ENCODE results near the gene HOXA7. TPM values are rescaled to one million over a fixed set of nuclear protein-coding genes. Genes with fewer than 3 reads are reported as not detected.

The HOXA7 gene
- total RNA-seq, 1 donor from 2014 or later, result not detected

DNA sequence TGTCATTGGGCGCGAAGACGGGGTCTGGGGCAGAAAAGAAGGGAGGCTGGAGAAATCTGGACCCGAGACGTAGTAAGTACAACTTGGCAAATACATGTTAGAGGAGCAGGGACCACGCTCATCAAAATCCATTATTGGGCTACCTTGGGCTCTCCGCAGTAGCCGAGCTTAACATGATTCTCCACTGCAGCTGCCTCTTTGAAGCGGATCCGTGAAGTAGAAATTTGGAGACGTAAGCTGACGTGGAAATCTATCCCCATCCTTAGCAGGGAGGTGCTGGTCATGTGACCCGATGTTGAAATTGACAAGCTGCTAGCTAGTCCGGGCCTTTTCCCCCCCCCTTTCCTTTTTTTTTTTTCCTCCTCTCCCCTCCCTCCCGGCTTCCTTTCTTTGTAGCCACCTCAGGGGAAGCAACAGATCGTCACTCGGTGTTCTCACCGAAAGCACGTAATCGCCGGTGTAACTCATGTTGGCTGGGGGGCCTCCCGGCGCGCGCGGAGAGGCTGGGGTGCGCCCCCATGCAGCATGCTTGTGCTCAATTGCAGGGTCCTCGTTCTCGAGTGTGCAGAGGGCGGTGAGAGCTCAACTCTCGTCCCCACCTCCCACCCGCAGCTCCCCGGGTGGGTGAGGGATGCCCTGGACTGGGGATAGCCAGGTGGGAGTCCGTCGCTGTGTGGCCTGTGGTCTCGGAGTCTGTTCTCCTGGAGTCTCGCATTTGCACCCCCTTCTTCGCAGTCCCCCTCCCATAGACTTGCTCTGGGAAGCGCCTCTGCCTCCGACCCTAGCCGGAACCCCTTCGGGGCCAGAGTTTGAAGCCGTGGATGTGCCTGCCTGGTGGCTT lies 28.8 kb upstream of the HOXA7 start, which contains the start of gene HOXA11:
HOXA11 (minus strand) TSS at position 220 of the 841 bp plus-strand sequence; CDS start at position 132, 88 bp downstream.
- intact Hi-C loops (cut with DNase I), result no loop called here
- ATAC-seq (ENCODE audit: poor library complexity), result no peak

DNA sequence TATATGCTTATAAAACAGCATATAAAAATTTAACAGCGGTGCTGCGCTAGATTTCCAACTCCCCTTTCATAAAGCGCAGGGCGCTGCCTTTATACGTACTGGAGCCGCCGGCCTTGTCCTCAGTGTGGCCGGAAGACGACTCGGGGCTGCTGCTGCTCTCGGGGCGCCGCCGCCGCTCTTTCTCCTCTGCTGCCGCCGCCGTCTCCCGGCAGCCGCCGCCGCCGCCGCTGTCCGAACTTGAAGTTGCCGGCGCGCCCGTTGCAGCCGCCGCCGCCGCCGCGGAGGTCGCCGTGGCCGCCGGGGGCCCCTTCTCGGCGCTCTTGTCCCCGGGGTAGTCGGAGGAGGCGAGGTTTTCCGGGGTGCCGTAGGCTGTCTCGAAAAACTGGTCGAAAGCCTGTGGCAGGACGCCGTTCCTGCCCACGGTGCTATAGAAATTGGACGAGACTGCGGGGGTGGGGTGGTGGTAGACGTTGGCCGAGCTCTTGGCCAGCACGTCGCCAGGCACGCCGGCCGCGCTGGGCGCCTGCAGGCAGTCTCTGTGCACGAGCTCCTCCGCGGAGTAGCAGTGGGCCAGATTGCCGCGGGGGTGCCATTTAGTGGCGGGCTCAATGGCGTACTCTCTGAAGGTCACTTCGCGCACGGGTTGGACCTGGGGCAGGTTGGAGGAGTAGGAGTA lies 28.0 kb upstream of the HOXA7 start:
- intact Hi-C loops (cut with DNase I), result no loop called here
- DNase-seq (no peak), ATAC-seq (ENCODE audit: poor library complexity) (peak; percentile 18)

More for the DNA sequence above, 28.8 kb upstream of the HOXA7 start, which contains the start of gene HOXA11:
- no peak for DNase-seq

- ATAC-seq (ENCODE audit: poor library complexity) (no peak), DNase-seq (no peak)
- intact Hi-C loops (cut with DNase I), result no loop called here
These were observed 27.3 kb upstream of the HOXA7 start for GRCh38 chr7:27183682-27184336.

DNA sequence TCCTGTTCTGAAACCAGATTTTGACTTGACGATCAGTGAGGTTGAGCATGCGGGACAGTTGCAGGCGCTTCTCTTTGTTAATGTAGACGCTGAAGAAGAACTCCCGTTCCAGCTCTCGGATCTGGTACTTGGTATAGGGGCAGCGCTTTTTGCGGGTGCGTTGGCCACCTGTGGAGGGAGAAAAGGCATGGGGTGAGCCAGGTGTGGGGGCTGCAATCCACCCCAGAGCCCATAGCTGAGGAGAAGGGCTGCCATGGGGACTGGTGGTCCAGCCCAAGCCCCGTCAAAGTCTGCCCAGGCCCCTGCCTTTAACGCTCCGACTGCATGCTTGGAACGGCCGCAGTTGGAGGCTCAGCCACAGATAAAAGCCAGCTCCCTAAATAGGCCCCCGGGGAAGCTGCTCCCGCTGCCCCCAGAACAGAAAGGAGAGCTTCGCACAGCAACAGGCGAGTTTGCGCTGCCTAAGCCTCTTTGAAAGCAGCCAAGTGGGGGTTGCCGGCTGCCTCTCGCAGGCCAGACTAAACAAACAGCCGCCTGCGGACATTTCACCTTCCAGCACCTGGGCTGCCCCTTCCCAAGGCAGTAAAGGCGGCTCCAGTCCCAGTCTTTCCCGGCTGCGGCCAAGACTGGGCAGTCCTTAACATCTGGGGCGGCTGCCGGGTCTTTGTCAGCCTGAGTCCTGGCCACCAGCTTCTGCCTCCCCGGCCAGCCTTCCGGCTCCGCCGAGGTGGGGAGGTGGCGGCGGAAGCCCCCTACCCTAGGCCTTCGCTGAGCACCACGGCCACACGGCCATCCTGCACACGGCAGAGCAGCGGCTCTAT lies 26.6 kb upstream of the HOXA7 start:
- intact Hi-C loops (cut with DNase I), result no loop called here
- ATAC-seq (ENCODE audit: poor library complexity), result no peak
- DNase-seq, result no peak

GRCh38 chr7:27182285-27182841 lies 25.9 kb upstream of the HOXA7 start:
- intact Hi-C loops (cut with DNase I), result no loop called here
- no peak for ATAC-seq (ENCODE audit: poor library complexity)

DNA sequence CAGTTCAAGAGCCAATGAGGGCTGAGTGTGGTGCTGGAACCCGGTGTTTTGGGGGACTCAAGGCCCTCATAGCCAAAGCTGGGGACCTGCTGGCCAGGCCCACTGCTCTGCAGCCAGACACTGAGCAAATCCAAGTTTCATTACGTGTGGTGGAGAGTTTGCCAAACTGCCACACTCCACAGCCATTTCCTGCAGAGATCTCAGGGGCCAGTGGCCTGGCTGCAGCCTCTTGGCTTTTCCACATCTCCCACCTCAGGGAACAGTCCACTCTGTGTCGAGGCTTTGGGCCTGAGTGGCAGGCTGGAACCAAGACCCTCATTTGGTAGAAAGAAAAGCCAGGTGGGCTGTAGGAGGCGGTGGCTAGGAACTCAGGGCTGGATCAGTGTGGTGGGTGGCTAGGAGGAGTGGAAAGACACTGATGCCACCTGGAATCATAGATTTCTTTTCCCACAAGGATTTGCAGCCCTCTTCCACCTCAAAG lies 25.4 kb upstream of the HOXA7 start:
- ATAC-seq (ENCODE audit: poor library complexity), result no peak
- DNase-seq, result no peak
- intact Hi-C loops (cut with DNase I), result no loop called here

More at GRCh38 chr7:27182285-27182841, 25.9 kb upstream of the HOXA7 start:
- DNase-seq, result no peak

- no peak for ATAC-seq (ENCODE audit: poor library complexity)
- intact Hi-C loops (cut with DNase I), result no loop called here
- no peak for DNase-seq
These were observed 24.3 kb upstream of the HOXA7 start for GRCh38 chr7:27180431-27181420.

DNA sequence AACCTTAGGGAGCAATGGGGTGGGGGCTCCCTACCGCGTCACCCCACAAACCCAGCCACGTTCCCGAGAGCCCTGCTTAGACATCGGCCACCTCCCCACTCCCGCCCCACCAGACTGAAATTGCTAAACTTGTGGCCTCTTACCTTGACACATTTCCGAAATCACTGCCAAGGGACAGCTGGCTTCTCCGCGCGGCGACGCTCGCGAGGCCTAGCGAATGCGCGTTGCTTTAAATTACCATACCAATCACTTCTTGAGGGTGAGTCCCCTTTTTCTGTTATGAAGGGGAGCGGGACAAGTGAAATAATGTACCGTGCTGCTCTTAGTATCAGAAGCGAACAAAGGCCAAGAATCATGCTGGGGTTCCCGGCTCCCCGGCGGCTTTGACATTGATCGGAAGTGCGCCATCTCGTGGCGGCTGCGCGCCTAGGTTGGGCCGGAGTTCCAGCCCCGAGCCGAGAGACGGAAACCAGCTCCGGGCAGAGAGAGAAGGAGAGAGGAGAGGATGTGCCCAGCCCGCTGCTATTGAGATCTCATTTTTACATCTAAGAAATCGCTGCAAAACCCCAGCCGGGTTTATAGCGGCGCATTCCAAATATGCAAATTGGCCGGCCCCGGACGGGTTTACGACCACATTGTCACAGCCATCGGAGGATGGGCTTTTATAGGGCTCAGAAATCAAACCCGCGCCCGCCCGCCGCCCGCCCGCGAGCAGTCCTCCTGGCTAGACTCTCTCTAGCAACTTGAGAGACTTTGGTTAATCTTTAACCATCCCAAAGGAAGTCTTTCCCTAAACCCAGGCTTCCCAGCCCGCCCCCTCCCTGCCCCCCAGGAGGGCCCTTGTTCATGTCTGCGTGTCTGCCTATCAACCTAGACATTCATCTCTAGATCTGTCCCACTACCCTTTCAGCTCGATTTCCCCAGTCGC lies 23.3 kb upstream of the HOXA7 start:
- DNase-seq (peak; percentile 78), ATAC-seq (ENCODE audit: poor library complexity) (peak; percentile 74)
- intact Hi-C loops (cut with DNase I), result no loop called here

- no peak for DNase-seq
- ATAC-seq (ENCODE audit: poor library complexity), result no peak
- intact Hi-C loops (cut with DNase I), result no loop called here
These were observed 22.6 kb upstream of the HOXA7 start for GRCh38 chr7:27179030-27179429.

DNA sequence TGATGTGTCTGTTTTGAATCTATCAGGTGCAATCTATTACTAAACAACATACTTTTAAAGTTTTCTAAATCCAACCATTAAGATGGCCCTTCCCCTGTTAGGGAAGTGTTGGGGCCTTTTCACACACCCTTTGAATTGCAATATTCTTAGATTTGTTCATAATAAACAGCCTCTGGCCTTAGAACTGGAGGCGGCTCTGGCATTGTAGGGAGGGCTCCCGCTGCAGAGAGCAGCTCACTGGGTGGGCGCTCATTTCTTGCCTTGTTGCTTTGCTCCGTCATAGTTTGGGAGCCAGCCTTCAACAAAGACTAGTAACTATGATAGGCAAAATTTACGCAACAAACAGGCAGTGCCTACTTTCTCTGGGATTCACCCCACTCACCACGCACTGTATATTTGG lies 21.9 kb upstream of the HOXA7 start:
- no peak for DNase-seq

DNA sequence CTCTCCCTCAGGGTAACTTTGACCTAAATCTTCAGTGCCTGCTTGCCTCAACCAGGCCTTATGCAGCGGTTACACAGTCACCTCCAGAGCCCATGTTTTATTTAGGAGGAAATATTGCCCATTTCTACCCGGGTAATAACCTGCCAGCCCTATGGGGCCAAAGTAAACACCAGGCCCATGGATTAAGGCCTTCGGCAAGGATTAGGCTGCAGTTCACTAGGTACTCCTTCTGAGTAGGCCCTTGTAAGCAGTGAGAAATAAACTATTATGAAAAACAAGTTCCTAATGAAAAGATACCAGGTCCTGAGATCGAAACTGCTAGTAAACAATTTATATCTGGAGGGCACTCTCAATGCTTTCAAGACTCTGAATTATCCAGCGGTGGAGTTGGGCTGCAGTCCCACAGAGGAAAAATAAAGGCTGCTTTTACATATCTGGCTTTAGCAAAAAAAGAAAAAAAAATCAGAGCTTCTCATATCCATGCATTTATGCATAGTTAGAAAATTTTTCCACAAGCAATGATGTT lies 21.4 kb upstream of the HOXA7 start:
- ATAC-seq (ENCODE audit: poor library complexity) (no peak), DNase-seq (no peak)
- intact Hi-C loops (cut with DNase I), result no loop called here

More for the DNA sequence above, 21.9 kb upstream of the HOXA7 start:
- no peak for ATAC-seq (ENCODE audit: poor library complexity)
- intact Hi-C loops (cut with DNase I), result no loop called here

DNA sequence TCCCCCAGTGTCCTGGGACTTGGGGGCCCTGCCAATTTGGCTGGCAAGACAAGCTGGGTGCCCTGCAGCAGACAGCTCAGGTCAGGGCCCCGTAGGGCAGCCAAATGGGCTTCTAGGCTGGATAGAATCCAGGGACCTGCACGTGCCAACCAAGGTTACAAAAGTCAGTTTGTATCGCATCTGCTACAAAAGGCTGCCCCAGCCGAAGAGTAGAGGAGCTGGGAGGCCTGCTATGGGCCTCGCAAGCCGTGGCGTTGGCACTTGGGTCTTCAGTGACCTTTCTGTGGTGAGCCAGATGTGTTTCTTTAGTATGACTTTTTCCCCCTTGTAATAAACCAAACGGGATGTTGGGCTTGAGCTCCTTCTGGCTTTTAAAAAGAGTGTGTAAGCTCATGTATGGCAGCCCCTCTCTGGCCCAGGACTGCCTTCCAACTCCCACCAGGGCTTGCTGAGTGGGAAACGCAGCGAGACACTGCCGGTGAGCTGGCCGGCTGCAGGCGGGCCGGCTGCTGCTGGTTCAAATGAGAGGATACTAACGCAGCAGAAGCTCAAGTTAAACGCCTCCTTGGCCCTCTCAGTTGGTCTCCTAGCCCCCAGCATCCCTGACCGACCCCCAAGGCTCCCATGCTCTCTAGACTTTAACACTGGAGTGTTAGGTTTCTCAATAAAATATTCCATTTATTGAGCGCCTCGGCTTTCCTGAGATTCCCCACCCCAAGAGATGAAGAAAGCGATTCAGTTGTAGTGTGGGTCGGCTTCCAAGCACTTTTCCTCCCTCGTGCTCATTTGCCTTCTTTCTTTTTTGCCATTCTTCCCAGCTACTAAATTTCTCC lies 20.7 kb upstream of the HOXA7 start:
- DNase-seq (no peak), ATAC-seq (ENCODE audit: poor library complexity) (no peak)
- intact Hi-C loops (cut with DNase I), result no loop called here

- DNase-seq (no peak), ATAC-seq (ENCODE audit: poor library complexity) (no peak)
- intact Hi-C loops (cut with DNase I), result no loop called here
These were observed 20.0 kb upstream of the HOXA7 start for GRCh38 chr7:27176524-27176845.

DNA sequence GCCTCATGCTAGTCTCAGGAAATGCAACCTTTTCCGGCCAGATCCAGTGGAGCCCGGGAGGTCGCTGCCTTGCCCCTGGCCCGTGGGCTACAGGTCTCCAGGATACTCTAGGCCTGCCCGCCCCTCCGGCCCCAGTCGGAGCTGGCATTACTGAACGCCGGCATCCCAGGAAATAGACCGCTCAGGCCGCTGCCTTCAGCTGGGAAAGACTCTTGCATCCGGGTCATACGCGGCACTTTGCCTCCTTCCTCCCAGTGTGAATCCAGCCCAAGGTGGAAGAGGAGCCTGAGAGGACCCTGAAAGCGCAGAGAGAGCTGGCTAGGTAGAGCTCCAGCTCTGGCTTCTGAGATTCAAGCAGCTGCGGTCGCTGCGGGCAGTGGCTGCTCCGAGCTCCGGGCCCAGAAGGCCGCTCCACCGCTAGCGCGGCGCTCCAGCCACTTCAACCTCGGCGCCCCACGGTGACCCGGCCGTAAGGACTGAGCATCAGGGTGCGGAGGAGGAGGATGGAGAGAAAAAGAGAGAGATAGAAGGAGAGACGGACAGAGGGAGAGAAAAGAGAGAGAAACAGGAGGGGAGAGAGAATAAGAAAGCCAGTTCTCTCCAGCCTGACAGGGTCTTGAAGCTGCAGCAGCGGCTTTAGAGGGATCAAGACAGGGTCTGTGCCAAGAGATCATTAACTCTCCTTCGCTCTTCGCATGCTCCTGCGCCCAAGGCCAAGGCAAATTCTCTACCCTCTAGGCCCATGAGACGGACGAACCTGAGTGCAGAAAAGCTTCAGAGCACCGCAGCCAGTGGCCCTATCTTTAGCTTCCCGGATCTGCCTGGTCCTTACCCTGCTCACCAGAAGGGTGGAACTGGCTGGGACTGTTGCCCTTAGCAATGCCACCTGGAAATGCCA lies 19.4 kb upstream of the HOXA7 start:
- intact Hi-C loops (cut with DNase I), result no loop called here
- ATAC-seq (ENCODE audit: poor library complexity), result no peak
- no peak for DNase-seq

Data from Right ventricle myocardium superior (tissue), 1 donor.